T follicular helper cell (primary cell): ENCODE results near the gene GMDS.

Source experiments
- DNase-seq: peaks from one replicate; pipeline ENCODE4 v3.0.0-alpha.2; 2020; ENCODE audit warnings: low read depth

GMDS gene

DNA sequence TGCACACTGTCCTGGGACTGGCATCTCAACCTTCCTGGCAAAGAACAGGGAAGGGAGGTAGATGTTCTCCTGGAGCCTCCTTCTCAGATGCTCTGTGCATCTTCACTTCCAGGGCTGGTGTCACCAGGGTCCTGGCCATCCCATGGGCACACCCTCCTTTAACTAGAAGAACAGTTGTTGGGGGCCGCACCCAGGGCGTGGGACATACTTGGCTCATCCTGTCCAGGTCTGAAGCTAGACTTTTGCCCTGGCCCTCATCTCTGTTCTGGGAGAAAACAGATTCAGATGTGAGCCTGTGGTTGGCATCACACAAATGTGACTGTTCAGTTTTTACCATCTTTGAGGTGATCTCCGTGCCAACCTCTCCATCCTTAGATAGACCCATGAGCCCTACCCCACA lies 594.0 kb downstream of the GMDS start:
- DNase-seq, result no peak

DNA sequence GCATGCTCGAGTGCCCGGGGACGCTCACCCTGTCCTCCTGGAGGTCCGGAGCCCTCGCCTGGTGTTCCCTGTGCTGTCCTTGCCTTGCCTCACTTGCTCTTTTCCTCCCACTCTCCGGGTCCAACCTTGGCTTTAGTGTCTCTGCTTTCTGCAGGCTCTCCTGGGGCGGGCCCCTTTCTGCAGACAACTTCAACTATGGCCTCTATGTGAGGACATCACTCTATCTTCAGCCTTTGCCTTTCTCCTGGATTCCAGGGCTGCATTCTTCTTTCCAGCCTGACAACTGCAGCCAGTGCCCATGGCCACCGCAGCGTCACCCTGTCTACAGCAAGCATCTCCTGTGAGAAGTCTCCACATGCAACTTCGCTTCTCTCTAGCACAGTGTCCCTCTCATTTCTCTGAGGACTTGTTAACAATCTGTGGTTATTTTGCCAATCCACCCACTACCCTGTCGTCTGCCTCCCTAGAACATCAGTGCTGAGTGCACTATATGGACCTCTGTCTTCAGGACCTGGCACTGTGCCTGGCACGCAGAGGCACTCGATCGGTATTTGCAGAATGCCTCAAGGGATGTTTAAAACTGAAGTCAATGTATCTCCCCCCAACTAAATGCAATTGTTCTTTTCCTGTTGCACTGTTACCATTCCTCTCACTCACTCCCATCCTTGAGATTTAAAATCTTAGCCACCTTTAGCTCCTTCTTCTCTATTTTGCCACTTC lies 599.8 kb downstream of the GMDS start:
- DNase-seq, result no peak

DNA sequence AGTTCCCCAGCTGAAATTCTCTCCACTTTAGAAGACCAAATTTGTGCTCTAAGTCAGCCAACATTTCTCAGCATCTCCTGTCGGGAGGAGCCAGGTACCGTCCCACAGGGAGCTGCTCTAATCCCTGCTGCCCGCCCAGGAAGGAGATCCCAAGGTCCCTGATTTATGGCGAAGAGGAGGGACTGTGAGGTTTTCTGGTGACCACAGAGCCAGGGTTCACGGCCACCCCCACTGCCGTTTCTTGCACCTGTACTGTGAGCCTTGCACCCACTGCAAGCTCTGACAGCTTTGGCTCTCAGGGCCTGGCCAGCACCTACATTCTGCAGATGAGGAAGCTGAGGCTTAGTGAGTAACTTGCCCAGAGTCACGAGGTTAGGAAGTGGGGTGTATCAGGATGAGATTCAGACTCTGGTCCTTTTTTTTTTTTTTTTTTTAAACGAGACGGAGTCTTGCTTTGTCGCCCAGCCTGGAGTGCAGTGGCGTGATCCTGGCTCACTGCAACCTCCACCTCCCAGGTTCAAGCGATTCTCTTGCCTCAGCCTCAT lies 600.8 kb downstream of the GMDS start:
- no peak for DNase-seq

DNA sequence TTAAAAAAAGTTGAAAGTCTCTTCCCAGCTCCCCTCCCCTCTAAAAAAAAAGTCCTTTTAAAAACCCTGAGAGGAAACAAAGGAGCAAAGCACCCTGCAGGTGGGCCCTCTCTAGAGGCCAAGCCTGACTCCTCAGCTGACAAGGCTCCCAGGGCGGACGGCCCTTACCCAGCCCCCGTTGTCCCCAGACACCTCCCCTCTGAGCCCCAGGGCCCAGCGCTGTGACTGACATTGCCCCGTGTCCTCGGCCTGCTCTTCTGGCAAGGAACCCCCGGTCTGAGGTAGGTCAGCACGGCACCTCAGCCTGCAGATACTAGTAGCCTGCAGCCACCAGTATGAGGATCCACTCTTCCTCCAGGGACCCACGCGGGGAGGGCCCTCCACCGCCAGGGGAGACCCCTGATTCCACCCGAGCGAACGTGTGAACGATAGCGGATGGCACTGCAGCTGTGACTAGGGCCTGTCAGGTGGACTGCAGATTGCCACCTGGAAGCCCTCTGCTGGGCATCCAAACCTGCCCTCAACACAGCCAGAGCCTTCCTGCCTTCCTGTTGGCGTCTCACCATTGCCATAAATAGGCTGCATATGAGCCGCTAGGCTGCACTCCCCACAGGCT lies 601.5 kb downstream of the GMDS start:
- DNase-seq, result no peak

DNA sequence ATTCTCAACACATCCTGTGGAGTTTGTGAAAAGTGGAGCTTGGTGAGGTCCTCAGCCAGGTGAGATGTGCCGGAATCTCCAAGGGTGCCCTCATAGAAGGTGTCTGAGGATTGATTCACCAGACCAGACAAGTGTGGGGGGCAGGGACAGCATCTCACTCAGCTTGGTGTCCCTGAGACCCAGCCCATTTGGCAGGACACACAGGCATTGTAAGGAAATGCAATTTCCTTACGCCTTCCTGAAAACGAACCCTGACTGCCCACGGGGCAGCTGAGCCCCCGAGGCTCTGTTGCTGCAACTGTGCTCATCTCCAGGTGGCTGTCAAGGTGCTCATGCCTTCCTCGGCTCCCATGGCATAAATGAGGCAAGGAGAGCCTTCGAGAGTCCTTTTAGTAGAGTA lies 602.3 kb downstream of the GMDS start:
- no peak for DNase-seq

DNA sequence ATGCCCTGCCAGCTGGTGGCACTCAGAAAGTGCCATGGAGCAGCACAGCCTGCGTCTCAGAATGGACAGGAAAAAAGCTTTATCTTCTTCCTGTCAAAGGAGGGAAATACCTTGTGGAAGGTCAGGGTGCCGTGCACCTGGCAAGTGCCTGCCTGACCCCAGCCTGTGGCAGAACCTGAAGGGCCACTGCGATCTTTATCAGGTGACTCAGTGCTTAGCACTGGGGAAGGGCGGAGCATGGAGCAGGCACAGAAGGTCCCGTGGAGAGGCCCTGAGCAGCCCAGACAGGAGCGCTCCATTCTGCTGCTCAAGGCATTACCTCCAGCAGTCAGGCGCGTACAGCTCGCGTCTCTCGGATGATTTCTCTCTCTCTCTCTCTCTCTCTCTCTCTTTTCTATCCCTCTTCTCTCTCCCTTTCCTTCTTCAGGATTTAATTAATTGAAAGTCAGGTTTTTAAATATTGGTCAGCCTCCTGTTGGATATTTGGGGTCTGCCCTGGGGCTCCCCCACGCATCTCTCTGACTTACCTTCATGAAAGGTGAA lies 604.0 kb downstream of the GMDS start:
- DNase-seq, result no peak

DNA sequence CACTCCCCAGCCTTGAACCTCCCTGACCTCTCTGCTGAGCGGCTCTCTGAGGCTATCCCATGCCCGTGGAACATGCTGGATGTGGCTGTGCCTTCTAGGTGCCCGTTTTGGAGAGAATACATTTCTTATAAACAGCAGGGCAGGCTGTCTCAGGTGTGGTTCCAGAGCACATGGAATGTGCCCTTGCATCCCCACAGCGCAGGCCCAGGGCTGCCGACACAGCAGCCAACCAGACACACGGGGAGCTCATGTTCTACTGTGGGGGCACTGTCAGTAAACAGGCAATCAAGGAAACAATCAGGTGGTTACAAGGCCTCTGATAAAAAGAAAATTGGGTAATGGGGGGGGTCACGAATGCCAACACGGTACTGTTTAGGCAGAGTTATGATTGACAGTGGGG lies 604.9 kb downstream of the GMDS start:
- DNase-seq, result no peak

DNA sequence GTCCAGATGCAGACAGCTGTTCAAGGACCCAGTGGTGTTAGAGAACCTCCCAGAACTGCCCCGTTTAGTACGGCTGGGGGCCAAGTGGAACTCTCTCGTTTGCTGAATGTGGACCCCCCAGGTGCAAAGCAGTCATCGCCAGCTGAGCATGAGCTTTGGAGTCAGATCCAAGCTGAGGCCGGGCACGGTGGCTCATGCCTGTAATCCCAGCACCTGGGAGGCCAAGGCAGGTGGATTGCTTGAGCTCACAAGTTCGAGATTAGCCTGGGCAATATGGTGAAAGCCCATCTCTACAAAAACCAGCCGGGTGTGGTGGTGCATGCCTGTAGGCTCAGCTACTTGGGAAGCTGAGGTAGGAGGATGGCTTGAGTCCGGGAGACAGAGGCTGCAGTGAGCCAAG lies 606.0 kb downstream of the GMDS start:
- no peak for DNase-seq

DNA sequence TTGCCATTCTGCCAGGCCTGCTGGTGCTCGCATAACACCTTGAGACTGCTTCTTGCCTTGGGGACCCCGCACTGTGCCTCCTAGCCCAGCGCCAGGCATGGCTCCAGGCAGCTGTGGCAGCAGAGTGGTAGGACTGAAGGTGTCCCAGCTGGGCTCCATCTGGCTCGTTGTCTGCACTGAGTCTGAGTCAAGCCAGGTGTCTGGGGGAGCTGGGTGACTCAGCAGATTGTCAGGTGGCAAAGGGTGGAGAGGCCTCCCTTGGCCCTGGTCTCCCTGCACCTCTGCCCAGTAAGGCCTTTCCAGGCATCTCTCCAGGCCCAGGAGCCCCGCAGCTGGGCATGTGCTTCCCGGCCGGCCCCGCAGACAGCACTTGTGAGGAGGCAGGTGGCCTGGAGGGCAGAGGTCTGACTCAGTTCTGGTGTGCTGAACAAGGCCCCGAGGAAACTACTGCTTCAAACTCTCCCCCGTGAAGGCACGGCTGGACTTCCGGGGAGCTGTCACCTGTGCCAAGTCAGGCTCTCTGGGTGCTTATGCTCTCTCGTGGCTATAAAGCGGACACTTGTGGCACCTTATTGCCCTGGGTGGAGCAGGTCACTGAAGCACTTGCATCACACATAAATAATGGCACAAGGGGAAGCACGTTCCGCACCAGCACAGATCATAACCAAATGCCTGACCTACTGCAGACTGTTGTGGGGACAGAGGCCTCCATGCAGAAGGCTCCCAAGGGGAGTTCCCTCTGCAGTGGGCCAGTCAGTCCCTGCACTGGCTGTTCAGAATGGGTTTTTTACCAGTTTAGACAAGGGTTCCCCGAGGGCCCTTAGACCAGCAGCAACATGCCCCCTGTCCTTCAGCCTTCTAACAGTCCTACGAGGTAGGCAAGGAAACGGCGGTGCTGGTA lies 608.2 kb downstream of the GMDS start:
- no peak for DNase-seq

DNA sequence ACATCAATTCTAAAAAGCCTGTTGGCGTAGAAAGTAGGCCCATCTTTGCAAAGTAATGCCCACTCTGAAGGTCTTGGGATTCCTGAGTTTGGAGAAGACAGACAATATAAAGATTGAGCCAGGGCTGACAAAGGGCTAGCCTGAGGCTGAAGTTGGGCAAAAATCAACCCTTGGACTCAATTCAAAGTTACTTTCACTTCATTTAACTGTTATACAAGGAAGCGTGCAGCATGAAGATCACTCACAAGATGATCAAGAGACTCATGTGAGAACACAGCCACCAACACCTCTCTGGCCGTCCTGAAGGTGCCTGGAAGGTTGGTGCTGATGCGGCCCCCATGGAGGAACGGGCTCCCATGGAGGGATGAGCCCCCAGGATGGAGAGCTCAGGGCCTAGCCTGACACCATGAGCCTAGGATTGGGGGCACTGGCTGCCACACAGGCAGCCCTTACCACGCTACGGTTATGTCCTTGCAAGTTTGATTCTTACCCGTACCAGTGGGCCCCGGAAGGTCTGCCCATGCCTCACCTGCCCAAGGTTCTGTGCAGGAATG lies 609.1 kb downstream of the GMDS start:
- DNase-seq, result no peak

DNA sequence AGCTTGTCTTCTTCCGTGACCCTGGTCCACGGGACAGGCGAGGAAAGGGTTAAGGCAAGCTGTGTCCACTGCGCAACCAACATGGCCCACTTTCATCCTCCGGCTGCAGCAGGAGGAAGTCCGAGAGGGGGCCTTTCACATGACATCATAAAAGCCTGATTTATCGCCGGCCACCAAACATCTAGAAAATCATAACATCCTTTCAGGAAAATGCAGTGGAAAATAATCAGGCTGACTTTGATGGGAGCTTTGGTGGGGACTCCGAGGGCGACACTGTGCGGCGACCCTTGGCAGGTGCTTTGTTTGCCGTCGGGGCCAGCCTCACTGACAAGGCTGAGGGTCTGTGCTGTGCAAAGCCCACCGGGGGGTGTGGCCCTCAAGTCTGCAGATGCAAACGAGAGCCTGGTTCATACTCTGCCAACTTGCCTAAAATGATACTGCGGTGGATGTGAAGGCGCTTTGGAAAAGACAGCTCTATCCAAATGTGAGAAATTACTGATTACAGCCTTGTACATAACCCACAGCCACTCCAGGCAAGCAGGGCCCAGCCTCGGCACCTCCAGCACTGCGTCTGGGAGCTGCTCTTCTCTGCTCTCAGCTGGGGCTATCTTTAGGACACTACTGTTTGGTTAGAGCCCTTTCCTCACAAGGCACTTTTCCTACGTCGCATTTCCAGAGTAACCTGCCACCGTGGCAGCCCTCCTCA lies 609.9 kb downstream of the GMDS start:
- no peak for DNase-seq

DNA sequence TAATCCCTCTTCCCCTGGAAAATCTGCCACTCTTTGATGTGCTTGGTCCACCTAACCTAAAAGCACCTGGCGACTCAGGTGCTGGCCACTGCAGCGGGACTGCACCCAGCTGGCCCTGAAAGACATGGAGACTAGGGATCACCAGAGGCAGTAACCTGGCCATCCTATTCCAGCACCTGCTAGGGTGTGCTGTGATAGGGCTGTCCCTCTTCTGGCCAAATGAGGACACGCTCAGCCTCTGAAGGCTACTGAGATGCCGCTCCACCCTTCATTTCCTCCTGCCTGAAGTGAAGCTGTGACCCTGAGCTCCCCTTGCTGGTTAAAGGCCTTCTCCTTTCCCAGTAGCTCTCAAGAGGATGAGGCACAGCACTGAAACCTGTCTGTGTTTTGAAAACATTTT lies 611.3 kb downstream of the GMDS start:
- no peak for DNase-seq

DNA sequence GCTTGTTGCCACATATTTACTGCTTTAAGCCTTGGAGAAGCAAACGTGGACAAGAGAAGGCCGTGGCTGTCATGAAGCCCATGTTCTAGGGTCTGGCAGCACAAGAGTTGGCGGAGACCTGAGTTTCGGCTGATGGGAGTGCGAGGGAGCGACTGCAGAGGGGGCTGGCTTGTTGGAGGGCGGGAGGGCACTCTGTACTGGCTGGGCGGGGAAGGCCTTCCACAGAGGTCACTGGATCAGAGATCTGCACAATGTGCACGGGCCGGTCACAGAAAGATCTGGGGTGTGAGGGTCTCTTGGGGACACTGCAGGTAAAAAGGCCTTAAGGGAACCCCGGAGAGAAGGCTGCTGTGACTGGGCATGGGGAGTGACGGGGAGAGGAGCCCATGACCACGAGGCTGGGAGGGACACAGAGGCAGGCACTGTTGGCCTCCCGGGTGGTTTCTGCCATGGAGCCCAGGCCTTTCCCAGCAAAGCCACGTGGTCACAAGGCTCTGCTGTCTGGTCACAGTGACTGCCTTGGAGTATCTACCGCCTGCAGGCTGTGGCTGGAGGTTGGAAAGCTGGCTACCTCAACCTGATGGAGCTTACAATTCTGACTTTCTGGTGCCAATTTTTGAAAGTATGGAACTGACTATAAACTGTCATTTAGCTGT lies 611.9 kb downstream of the GMDS start:
- DNase-seq, result no peak

DNA sequence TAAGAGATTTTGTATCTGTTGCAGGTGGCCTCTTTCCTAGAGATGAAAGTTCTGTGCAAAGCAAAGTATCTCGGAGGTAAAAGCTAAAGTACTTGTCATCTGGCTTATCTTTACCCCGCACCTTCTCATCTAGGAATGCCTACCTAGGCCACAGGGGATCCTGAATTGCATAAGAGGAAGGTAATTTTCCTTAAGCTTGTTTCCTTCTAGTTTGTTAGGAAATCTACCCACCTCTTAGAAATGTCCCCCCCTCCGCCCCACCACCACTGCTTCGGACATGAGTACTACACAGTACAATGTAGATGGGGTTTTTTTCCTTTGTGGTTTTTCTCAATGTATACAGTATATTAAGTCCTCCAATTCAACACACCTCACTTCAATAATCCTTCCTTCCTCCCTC lies 614.2 kb downstream of the GMDS start:
- no peak for DNase-seq

DNA sequence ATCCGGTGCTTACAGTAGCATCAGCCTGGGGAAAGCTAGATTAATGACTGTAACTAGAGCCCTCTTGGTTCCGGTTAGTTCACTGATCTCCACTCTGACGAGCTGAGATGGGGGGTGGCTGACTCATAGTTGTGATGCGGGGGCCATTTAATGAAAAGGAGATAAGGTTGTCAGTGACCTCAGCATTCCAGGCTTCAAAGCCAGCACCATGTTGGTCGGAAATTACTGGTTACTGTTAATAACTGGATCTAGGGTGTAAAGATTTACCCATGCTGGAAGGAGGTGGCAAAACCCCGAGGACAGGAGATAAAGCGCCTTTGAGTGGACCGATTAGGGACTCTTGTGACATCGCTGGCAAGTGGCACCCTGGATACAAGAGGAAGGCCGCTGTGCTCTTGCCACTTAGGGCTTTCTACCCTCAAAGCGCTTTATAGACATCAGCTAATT lies 614.6 kb downstream of the GMDS start:
- no peak for DNase-seq

DNA sequence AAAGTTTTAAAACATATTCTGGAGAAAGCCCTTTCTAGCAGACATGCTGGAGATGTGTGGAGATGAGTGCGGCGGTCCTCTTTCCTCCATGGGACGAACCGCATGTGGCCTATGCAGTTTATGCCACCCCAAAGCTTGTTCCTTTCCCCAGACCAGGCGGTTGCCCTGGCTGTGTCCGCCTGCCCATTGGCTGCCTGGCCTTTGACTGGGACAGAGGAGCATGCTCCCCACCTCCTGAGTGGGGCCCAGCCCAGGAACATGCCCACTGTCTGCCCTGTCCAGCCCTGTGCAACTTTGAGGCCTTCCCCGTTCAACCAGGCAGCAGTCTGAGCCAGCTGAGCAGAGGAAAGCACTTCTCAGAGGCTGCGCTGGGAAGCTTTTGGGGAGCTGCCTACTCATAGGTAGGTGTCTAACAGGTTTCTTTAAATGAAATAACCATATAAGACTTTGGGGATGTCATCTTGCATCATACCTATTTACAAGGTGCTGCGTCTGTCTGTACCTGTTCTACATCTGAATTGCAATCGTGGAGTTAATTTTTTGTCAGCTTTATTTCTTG lies 615.1 kb downstream of the GMDS start:
- DNase-seq, result no peak

DNA sequence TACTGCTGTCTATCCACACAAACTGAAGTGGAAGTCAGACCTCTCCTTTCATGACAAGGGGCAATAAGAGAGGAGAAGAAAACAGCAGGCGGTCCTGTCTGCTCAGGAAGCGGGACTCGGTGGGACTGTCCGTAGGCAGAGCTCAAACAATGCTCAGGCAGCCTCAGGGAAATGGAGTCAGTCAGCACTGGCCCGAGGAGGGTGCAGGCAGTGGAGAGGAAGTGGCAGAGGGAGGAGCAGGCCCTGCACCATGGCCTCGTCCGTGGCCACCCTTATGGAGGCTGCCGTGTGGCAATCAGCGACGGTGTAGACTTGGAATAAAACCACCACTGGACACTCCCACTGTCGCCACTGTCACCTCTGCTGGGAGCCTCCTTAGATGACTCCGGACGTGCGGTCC lies 616.1 kb downstream of the GMDS start:
- DNase-seq, result no peak

DNA sequence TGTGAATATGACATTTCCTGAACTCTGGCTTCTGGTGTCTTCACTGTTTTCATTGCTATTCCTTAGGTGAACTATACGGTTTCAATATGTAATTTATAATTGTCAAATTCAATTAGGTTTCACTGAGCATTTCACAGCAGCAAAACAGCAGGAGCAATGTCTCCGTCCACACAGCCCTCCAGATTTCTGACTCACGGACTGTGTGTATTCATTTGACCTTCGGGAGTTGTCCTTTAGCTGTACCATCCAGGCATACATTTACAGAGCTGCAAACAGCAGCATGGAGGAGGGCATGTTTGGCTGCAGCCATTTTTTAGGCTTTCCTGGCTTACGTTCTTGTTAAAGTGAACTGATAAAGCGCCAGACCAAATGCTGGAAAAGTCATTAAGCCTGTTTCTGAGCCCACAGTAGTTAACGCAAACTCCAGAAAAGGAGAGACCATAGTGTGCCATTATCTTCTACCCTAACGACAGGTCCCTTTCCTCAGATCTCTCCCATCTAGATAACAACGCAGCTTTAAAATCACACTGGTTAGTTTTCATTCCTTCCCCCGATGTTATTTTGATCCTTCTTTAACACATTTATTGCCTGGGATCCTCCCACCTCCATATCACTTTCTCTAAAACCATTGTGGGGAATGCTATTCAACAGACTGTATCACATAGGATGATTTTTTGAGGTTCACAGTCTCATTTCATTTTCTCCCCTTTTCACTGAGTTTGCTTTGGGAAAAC lies 617.4 kb downstream of the GMDS start:
- DNase-seq, result no peak

DNA sequence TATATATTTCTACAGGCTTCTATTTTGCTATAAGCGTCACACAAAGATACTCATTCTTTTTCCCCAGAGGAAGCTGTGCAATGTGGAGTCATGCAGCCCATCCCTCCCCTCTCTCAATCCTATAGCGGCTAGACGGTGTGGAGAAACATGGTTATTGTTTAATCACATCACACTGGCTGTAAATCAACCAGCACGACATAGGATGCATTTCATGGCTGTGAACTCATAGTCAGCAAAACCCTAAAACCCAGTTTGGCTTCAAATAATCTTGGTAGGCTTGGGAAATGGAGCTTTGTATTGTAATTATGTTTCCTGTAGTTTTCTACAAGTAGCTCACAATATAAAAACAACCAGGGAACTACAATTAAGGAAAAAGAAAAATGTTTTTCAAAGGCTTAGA lies 618.9 kb downstream of the GMDS start:
- no peak for DNase-seq
